ENCODE results near the gene TMX4. TPM values are rescaled to one million over a fixed set of nuclear protein-coding genes. Genes with fewer than 3 reads are reported as not detected.

The TMX4 gene
- total RNA-seq (100 to 1,000 TPM; 194 to 220 (median 209) TPM), polyA plus RNA-seq (77.1 TPM)
- long read RNA-seq, donor 1, full-length matches to known transcripts, result 565 of 677 reads
- long read RNA-seq, donor 1, partial matches to known transcripts, result 22 of 677 reads
- long read RNA-seq, donor 1, other reads (novel, unspliced or antisense), result 90 of 677 reads
- long read RNA-seq, donor 2, full-length matches to known transcripts, result 127 of 146 reads
- long read RNA-seq, donor 2, partial matches to known transcripts, result 1 of 146 reads
- long read RNA-seq, donor 2, other reads (novel, unspliced or antisense), result 18 of 146 reads
- long read RNA-seq, donor 3, full-length matches to known transcripts, result 1,233 of 1,378 reads
- long read RNA-seq, donor 3, partial matches to known transcripts, result 25 of 1,378 reads
- long read RNA-seq, donor 3, other reads (novel, unspliced or antisense), result 120 of 1,378 reads
- long read RNA-seq, donor 4, full-length matches to known transcripts, result 149 of 183 reads
- long read RNA-seq, donor 4, partial matches to known transcripts, result 6 of 183 reads
- long read RNA-seq, donor 4, other reads (novel, unspliced or antisense), result 28 of 183 reads

GRCh38 chr20:8019246-8019997, at the start of gene TMX4:
TSS of gene TMX4 (minus strand) at chr20:8019761. CDS start at chr20:8019613, 148 bp downstream.
- peak within 1 kb of the TSS; percentile 89 for H3K27ac ChIP-seq (ENCODE audit: low read length)
- under 1% methylated on average over 83 of the region's 83 CpGs for WGBS
- peaks cover 2% of the 10 kb centered on the region for H3K4me1 ChIP-seq (ENCODE audit: control insufficient read depth, insufficient read depth, low read length)
- peak within 1 kb of the TSS; percentile 59 for H3K4me3 ChIP-seq (ENCODE audit: low read length)
- H3K9me3 ChIP-seq (ENCODE audit: control insufficient read depth, low read length), result no peaks in the 10 kb centered on the region
- no peaks in the 10 kb centered on the region for H3K27me3 ChIP-seq (ENCODE audit: control insufficient read depth, insufficient read depth)
- ATAC-seq (peak; percentile 98), DNase-seq (peak; percentile 99 to 100 (median 99))
- intact Hi-C loops (cut with DNase I), result no loop called here

GRCh38 chr20:8067082-8067481, 47.5 kb upstream of the TMX4 start:
- no peak for DNase-seq
- Histone ChIP-seq H3K4me3 (ENCODE audit: low read length) (no peak overlapping the region), H3K27ac (ENCODE audit: low read length) (no peak overlapping the region), H3K9me3 (ENCODE audit: control insufficient read depth, low read length) (no peaks in the 10 kb centered on the region), H3K4me1 (ENCODE audit: control insufficient read depth, insufficient read depth, low read length) (no peaks in the 10 kb centered on the region), H3K27me3 (ENCODE audit: control insufficient read depth, insufficient read depth) (no peaks in the 10 kb centered on the region)
- intact Hi-C loops (cut with DNase I), result no loop called here
- 80% methylated on average over 5 of the region's 5 CpGs for WGBS
- ATAC-seq, result no peak

- Histone ChIP-seq H3K9me3 (ENCODE audit: control insufficient read depth, low read length) (no peaks in the 10 kb centered on the region), H3K27ac (ENCODE audit: low read length) (no peak overlapping the region), H3K4me1 (ENCODE audit: control insufficient read depth, insufficient read depth, low read length) (no peaks in the 10 kb centered on the region), H3K27me3 (ENCODE audit: control insufficient read depth, insufficient read depth) (no peaks in the 10 kb centered on the region), H3K4me3 (ENCODE audit: low read length) (no peak overlapping the region)
- WGBS, result 79% methylated on average over 2 of the region's 2 CpGs
- no peak for DNase-seq
- no peak for ATAC-seq
- intact Hi-C loops (cut with DNase I), result no loop called here
These were observed 47.1 kb upstream of the TMX4 start for GRCh38 chr20:8066662-8067061.

GRCh38 chr20:8065691-8066090, 46.1 kb upstream of the TMX4 start:
- H3K4me1 ChIP-seq (ENCODE audit: control insufficient read depth, insufficient read depth, low read length), result no peaks in the 10 kb centered on the region
- H3K9me3 ChIP-seq (ENCODE audit: control insufficient read depth, low read length), result no peaks in the 10 kb centered on the region
- H3K27me3 ChIP-seq (ENCODE audit: control insufficient read depth, insufficient read depth), result no peaks in the 10 kb centered on the region
- H3K27ac ChIP-seq (ENCODE audit: low read length), result no peak overlapping the region
- no peak overlapping the region for H3K4me3 ChIP-seq (ENCODE audit: low read length)
- DNase-seq (no peak), ATAC-seq (no peak)
- intact Hi-C loops (cut with DNase I), result no loop called here
- WGBS, result 97% methylated on average over 2 of the region's 2 CpGs

- H3K27me3 ChIP-seq (ENCODE audit: control insufficient read depth, insufficient read depth), result no peaks in the 10 kb centered on the region
- no peak overlapping the region for H3K27ac ChIP-seq (ENCODE audit: low read length)
- intact Hi-C loops (cut with DNase I), result no loop called here
- no peaks in the 10 kb centered on the region for H3K4me1 ChIP-seq (ENCODE audit: control insufficient read depth, insufficient read depth, low read length)
- no peak overlapping the region for H3K4me3 ChIP-seq (ENCODE audit: low read length)
- no peak for DNase-seq
- no peaks in the 10 kb centered on the region for H3K9me3 ChIP-seq (ENCODE audit: control insufficient read depth, low read length)
- WGBS, result 76% methylated on average over 6 of the region's 6 CpGs
- ATAC-seq, result no peak
These were observed 43.2 kb upstream of the TMX4 start for GRCh38 chr20:8062756-8063155.

- DNase-seq (no peak), ATAC-seq (no peak)
- Histone ChIP-seq H3K4me1 (ENCODE audit: control insufficient read depth, insufficient read depth, low read length) (no peaks in the 10 kb centered on the region), H3K27ac (ENCODE audit: low read length) (no peak overlapping the region), H3K4me3 (ENCODE audit: low read length) (no peak overlapping the region), H3K9me3 (ENCODE audit: control insufficient read depth, low read length) (no peaks in the 10 kb centered on the region), H3K27me3 (ENCODE audit: control insufficient read depth, insufficient read depth) (no peaks in the 10 kb centered on the region)
- intact Hi-C loops (cut with DNase I), result no loop called here
- WGBS, result 63% methylated on average over 5 of the region's 5 CpGs
These were observed 42.4 kb upstream of the TMX4 start for GRCh38 chr20:8061861-8062518.

- Histone ChIP-seq H3K9me3 (ENCODE audit: control insufficient read depth, low read length) (no peaks in the 10 kb centered on the region), H3K27me3 (ENCODE audit: control insufficient read depth, insufficient read depth) (no peaks in the 10 kb centered on the region), H3K4me1 (ENCODE audit: control insufficient read depth, insufficient read depth, low read length) (no peaks in the 10 kb centered on the region), H3K27ac (ENCODE audit: low read length) (no peak overlapping the region), H3K4me3 (ENCODE audit: low read length) (no peak overlapping the region)
- ATAC-seq (no peak), DNase-seq (no peak)
- intact Hi-C loops (cut with DNase I), result no loop called here
These were observed 41.4 kb upstream of the TMX4 start for GRCh38 chr20:8060977-8061376.

GRCh38 chr20:8057871-8058270, 38.3 kb upstream of the TMX4 start:
- Histone ChIP-seq H3K4me3 (ENCODE audit: low read length) (no peak overlapping the region), H3K9me3 (ENCODE audit: control insufficient read depth, low read length) (no peaks in the 10 kb centered on the region), H3K27ac (ENCODE audit: low read length) (no peak overlapping the region), H3K4me1 (ENCODE audit: control insufficient read depth, insufficient read depth, low read length) (no peaks in the 10 kb centered on the region), H3K27me3 (ENCODE audit: control insufficient read depth, insufficient read depth) (no peaks in the 10 kb centered on the region)
- no peak for ATAC-seq
- DNase-seq, result no peak
- intact Hi-C loops (cut with DNase I), result no loop called here
- WGBS, result 56% methylated on average over 3 of the region's 3 CpGs

GRCh38 chr20:8055096-8055495, 35.5 kb upstream of the TMX4 start:
- DNase-seq (no peak), ATAC-seq (no peak)
- intact Hi-C loops (cut with DNase I), result no loop called here
- H3K27ac ChIP-seq (ENCODE audit: low read length), result no peak overlapping the region
- no peaks in the 10 kb centered on the region for H3K9me3 ChIP-seq (ENCODE audit: control insufficient read depth, low read length)
- 66% methylated on average over 3 of the region's 3 CpGs for WGBS
- H3K27me3 ChIP-seq (ENCODE audit: control insufficient read depth, insufficient read depth), result no peaks in the 10 kb centered on the region
- no peak overlapping the region for H3K4me3 ChIP-seq (ENCODE audit: low read length)
- no peaks in the 10 kb centered on the region for H3K4me1 ChIP-seq (ENCODE audit: control insufficient read depth, insufficient read depth, low read length)

GRCh38 chr20:8050157-8050837, 30.7 kb upstream of the TMX4 start:
- WGBS, result 36% methylated on average over 10 of the region's 10 CpGs
- DNase-seq, result no peak
- H3K4me1 ChIP-seq (ENCODE audit: control insufficient read depth, insufficient read depth, low read length), result no peaks in the 10 kb centered on the region
- no peak for ATAC-seq
- H3K9me3 ChIP-seq (ENCODE audit: control insufficient read depth, low read length), result no peaks in the 10 kb centered on the region
- H3K27me3 ChIP-seq (ENCODE audit: control insufficient read depth, insufficient read depth), result no peaks in the 10 kb centered on the region
- no peak overlapping the region for H3K4me3 ChIP-seq (ENCODE audit: low read length)
- no peak overlapping the region for H3K27ac ChIP-seq (ENCODE audit: low read length)
- intact Hi-C loops (cut with DNase I), result no loop called here
